H9 (cell line): ENCODE results near the gene TRAPPC8. TPM values are rescaled to one million over a fixed set of nuclear protein-coding genes. Genes with fewer than 3 reads are reported as not detected.
"Not testable (repeated sequence)": the region's sequence is repeated elsewhere in the genome, so short reads cannot be mapped to it uniquely, and the experiment has no call there.

Experiments used
- DNase-seq: peaks from one replicate; pipeline ENCODE4 v3.0.0-alpha.2; 2017
- H2AFZ ChIP-seq: one replicate; pipeline ENCODE4 v1.6.1; 2013; ENCODE audit warnings: mild to moderate bottlenecking, low read length, control low read depth, moderate library complexity
- H2AK5ac ChIP-seq: 2 replicates; pipeline ENCODE4 v1.6.1; 2013; ENCODE audit warnings: low read length, control low read depth, mixed read lengths; ENCODE audit not compliant: insufficient read length
- H2BK120ac ChIP-seq: one replicate; pipeline ENCODE4 v1.6.1; 2013; ENCODE audit warnings: low read depth, mild to moderate bottlenecking, low read length, control low read depth, inconsistent platforms; ENCODE audit not compliant: poor library complexity, severe bottlenecking
- H2BK12ac ChIP-seq: 2 replicates; pipeline ENCODE4 v1.6.1; 2013; ENCODE audit warnings: low read length, control low read depth, mixed read lengths, low read depth; ENCODE audit not compliant: insufficient read length
- H2BK15ac ChIP-seq: 2 replicates; pipeline ENCODE4 v1.6.1; 2013; ENCODE audit warnings: low read depth, low read length, control low read depth
- H2BK20ac ChIP-seq: one replicate; pipeline ENCODE4 v1.6.1; 2013; ENCODE audit warnings: low read depth, mild to moderate bottlenecking, low read length, control low read depth, inconsistent platforms; ENCODE audit not compliant: poor library complexity, severe bottlenecking
- H2BK5ac ChIP-seq: 2 replicates; pipeline ENCODE4 v1.6.1; 2013; ENCODE audit warnings: low read length, control low read depth, mixed read lengths; ENCODE audit not compliant: insufficient read length
- H3K14ac ChIP-seq: 2 replicates; pipeline ENCODE4 v1.6.1; 2013; ENCODE audit warnings: low read length, control low read depth; ENCODE audit not compliant: insufficient read depth
- H3K18ac ChIP-seq: 2 replicates; pipeline ENCODE4 v1.6.1; 2013; ENCODE audit warnings: low read depth, mild to moderate bottlenecking, mixed read lengths, low read length, control low read depth; ENCODE audit not compliant: insufficient read length
- H3K23ac ChIP-seq: 2 replicates; pipeline ENCODE4 v1.6.1; 2013; ENCODE audit warnings: low read length, control low read depth, mixed read lengths, low read depth; ENCODE audit not compliant: insufficient read length
- H3K23me2 ChIP-seq: 2 replicates; pipeline ENCODE4 v1.6.1; 2013; ENCODE audit warnings: low read depth, mild to moderate bottlenecking, mixed read lengths, low read length, control low read depth; ENCODE audit not compliant: insufficient read length, poor library complexity, severe bottlenecking
- H3K27ac ChIP-seq: 2 replicates; pipeline ENCODE4 v1.5.1; 2013; ENCODE audit warnings: low read length, control low read depth, mixed read lengths, low read depth; ENCODE audit not compliant: insufficient read length
- H3K27me3 ChIP-seq: 2 replicates; pipeline ENCODE4 v1.6.1; 2013; ENCODE audit warnings: low read length, control low read depth, inconsistent platforms; ENCODE audit not compliant: insufficient read depth
- H3K4ac ChIP-seq: 2 replicates; pipeline ENCODE4 v1.6.1; 2013; ENCODE audit warnings: low read depth, mild to moderate bottlenecking, control low read depth, inconsistent platforms, low read length, moderate library complexity
- H3K4me1 ChIP-seq: 2 replicates; pipeline ENCODE4 v1.6.1; 2013; ENCODE audit warnings: low read length, control low read depth, inconsistent platforms; ENCODE audit not compliant: insufficient read depth
- H3K4me2 ChIP-seq: 2 replicates; pipeline ENCODE4 v1.6.1; 2013; ENCODE audit warnings: low read length, control low read depth, mixed read lengths; ENCODE audit not compliant: insufficient read length, insufficient read depth
- H3K56ac ChIP-seq: 2 replicates; pipeline ENCODE4 v1.6.1; 2013; ENCODE audit warnings: low read depth, mild to moderate bottlenecking, mixed read lengths, low read length, control low read depth; ENCODE audit not compliant: insufficient read length
- H3K79me1 ChIP-seq: 2 replicates; pipeline ENCODE4 v1.6.1; 2013; ENCODE audit warnings: low read depth, mild to moderate bottlenecking, moderate library complexity, low read length, control low read depth, inconsistent platforms; ENCODE audit not compliant: insufficient read depth, poor library complexity, severe bottlenecking
- H3K79me2 ChIP-seq: 2 replicates; pipeline ENCODE4 v1.6.1; 2013; ENCODE audit warnings: low read length, control low read depth, inconsistent platforms; ENCODE audit not compliant: insufficient read depth
- H3K9ac ChIP-seq: 2 replicates; pipeline ENCODE4 v1.6.1; 2013; ENCODE audit warnings: low read length, control low read depth, mixed read lengths; ENCODE audit not compliant: insufficient read length; ENCODE audit errors: extremely low read depth
- H3K9me3 ChIP-seq: one replicate; pipeline ENCODE4 v1.6.1; 2013; ENCODE audit warnings: low read depth, low read length, inconsistent platforms; ENCODE audit not compliant: control insufficient read depth
- H3T11ph ChIP-seq: one replicate; pipeline ENCODE4 v1.6.1; 2013; ENCODE audit warnings: mild to moderate bottlenecking, low read length, control low read depth, inconsistent platforms
- H4K20me1 ChIP-seq: one replicate; pipeline ENCODE4 v1.6.1; 2013; ENCODE audit not compliant: control insufficient read depth, insufficient read length, insufficient read depth
- H4K5ac ChIP-seq: 2 replicates; pipeline ENCODE4 v1.6.1; 2013; ENCODE audit warnings: low read depth, mild to moderate bottlenecking, mixed read lengths, low read length, control low read depth; ENCODE audit not compliant: insufficient read length
- H4K8ac ChIP-seq: replicated peaks from 2 replicates; pipeline ENCODE4 v1.6.1; 2013; ENCODE audit warnings: low read length, control low read depth, mixed read lengths, low read depth; ENCODE audit not compliant: insufficient read length
- H4K91ac ChIP-seq: 2 replicates; pipeline ENCODE4 v1.6.1; 2013; ENCODE audit warnings: low read depth, mild to moderate bottlenecking, moderate library complexity, mixed read lengths, low read length, control low read depth; ENCODE audit not compliant: insufficient read length
- H3K27ac Mint-ChIP-seq, 3 experiments: 2 replicates in 2 of 3; 3 replicates in 1 of 3; pipeline ENCODE4 v1.8.0; 2020 to 2021; ENCODE audit warnings: mixed read lengths in 3 of 3, mild to moderate bottlenecking in 1 of 3, moderate library complexity in 1 of 3
- H3K27me3 Mint-ChIP-seq: 2 replicates; pipeline ENCODE4 v1.8.0; 2021; ENCODE audit warnings: low read depth, mild to moderate bottlenecking, moderate library complexity, mixed read lengths
- H3K36me3 Mint-ChIP-seq, 3 experiments: 2 replicates in 2 of 3; 3 replicates in 1 of 3; pipeline ENCODE4 v1.8.0; 2020 to 2021; ENCODE audit warnings: low read depth in 3 of 3, mixed read lengths in 3 of 3; ENCODE audit not compliant: insufficient read depth in 1 of 3
- H3K4me1 Mint-ChIP-seq, 2 experiments: 2 replicates each; pipeline ENCODE4 v1.8.0; 2020; ENCODE audit warnings: mixed read lengths in 2 of 2
- H3K4me3 Mint-ChIP-seq, 2 experiments: 2 replicates in 1 of 2; 3 replicates in 1 of 2; pipeline ENCODE4 v1.8.0; 2020 to 2021; ENCODE audit warnings: mild to moderate bottlenecking in 2 of 2, mixed read lengths in 2 of 2, moderate library complexity in 1 of 2
- H3K9me3 Mint-ChIP-seq, 2 experiments: 2 replicates in 1 of 2; 3 replicates in 1 of 2; pipeline ENCODE4 v1.8.0; 2020; ENCODE audit warnings: mild to moderate bottlenecking in 2 of 2, mixed read lengths in 2 of 2, moderate library complexity in 1 of 2
- WGBS: extraction: QIAGEN DNeasy Blood & Tissue Kit; methylation state at CpG from one replicate; pipeline ENCODE4 v1.1.7; 2013; ENCODE audit warnings: missing lambda C conversion rate, low lambda C conversion rate, mixed read lengths; ENCODE audit not compliant: insufficient read length; ENCODE audit errors: extremely low coverage; 5-methylcytosine and 5-hydroxymethylcytosine counted together
- total RNA-seq: library from RNA; stranded (reverse); gene quantifications from 2 replicates; pipeline ENCODE4 v1.2.1, GENCODE V29; 2021
- TF ChIP-seq, protein P1 (sequence below): fragments of 200-600 bp; sonication (generic); conservative IDR thresholded peaks from 3 replicates; pipeline ENCODE4 v1.8.0; 2021; ENCODE audit warnings: antibody characterized with exemption, mild to moderate bottlenecking

TRAPPC8 gene
- total RNA-seq, 1 experiment from 2014 or later = 40.4 TPM

DNA sequence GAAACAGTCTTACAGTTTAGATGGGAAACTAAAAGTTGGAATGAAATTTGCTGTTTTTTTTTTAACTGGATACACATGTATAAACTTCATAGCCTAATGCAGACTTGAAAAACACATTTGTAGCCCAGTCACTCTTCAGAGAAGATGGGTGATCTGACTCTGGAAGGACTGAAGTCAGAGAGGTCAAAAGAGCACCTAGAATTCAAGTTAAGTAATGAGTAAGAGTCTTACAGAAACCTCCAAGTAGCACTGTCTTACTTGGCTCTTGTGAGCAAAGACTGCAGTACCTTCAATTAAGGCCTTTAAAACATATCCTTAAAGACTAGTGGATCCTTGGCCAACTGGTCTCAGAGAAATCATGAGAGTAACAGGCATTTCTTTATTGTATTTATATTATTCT is 41.9 kb downstream of the TRAPPC8 start:
- Histone ChIP-seq H3K14ac (no peak overlapping the region), H2BK5ac (no peak overlapping the region), H3K23ac (no peak overlapping the region), H4K91ac (no peak overlapping the region), H2BK15ac (no peak overlapping the region), H2AFZ (no peak overlapping the region), H3K4ac (no peak overlapping the region), H3K23me2 (no peaks in the 10 kb centered on the region), H3K27me3 (no peaks in the 10 kb centered on the region), H2BK12ac (no peak overlapping the region), H3K27ac (no peak overlapping the region), H4K5ac (no peak overlapping the region), H3T11ph (no peak overlapping the region), H3K9me3 (no peaks in the 10 kb centered on the region), H4K8ac (no peak overlapping the region), H2BK120ac (no peak overlapping the region), H3K79me2 (no peaks in the 10 kb centered on the region), H3K79me1 (no peaks in the 10 kb centered on the region), H3K4me1 (no peaks in the 10 kb centered on the region), H2AK5ac (no peak overlapping the region), H2BK20ac (no peak overlapping the region), H3K4me2 (no peak overlapping the region), H3K56ac (no peak overlapping the region), H3K18ac (no peak overlapping the region), H3K9ac (no peak overlapping the region), H4K20me1 (no peaks in the 10 kb centered on the region)
- TF ChIP-seq, protein P1, sequence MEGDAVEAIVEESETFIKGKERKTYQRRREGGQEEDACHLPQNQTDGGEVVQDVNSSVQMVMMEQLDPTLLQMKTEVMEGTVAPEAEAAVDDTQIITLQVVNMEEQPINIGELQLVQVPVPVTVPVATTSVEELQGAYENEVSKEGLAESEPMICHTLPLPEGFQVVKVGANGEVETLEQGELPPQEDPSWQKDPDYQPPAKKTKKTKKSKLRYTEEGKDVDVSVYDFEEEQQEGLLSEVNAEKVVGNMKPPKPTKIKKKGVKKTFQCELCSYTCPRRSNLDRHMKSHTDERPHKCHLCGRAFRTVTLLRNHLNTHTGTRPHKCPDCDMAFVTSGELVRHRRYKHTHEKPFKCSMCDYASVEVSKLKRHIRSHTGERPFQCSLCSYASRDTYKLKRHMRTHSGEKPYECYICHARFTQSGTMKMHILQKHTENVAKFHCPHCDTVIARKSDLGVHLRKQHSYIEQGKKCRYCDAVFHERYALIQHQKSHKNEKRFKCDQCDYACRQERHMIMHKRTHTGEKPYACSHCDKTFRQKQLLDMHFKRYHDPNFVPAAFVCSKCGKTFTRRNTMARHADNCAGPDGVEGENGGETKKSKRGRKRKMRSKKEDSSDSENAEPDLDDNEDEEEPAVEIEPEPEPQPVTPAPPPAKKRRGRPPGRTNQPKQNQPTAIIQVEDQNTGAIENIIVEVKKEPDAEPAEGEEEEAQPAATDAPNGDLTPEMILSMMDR = no peak
- Mint-ChIP-seq H3K9me3 (no peaks in the 10 kb centered on the region), H3K4me3 (no peak overlapping the region), H3K4me1 (no peaks in the 10 kb centered on the region), H3K27ac (no peak overlapping the region), H3K27me3 (no peaks in the 10 kb centered on the region), H3K36me3 (peaks cover 10 to 69% (median 47%) of the 10 kb centered on the region in 3 experiments; a peak in 6 of 7 replicates)
- no peak for DNase-seq

DNA sequence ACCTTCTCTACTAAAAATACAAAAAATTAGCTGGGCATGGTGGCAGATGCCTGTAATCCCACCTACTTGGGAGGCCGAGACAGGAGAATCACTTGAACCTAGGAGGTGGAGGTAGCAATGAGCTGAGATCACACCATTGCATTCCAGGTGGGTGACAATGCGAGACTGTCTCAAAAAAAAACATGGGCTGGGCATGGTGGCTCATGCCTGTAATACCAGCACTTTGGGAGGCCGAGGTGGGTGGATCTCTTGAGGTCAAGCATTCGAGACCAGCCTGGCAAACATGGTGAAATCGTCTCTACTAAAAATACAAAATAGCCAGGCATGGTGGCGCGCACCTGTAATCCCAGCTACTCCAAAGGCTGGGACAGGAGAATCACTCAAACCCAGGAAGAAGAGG is 43.2 kb downstream of the TRAPPC8 start:
- not testable (repeated sequence) for H3K9me3 ChIP-seq, H3K27ac ChIP-seq, H3K14ac ChIP-seq, H3K79me2 ChIP-seq, H2BK5ac ChIP-seq, H3K23me2 ChIP-seq, H2BK120ac ChIP-seq, H2AFZ ChIP-seq, H3K27me3 Mint-ChIP-seq, H2BK20ac ChIP-seq, H4K91ac ChIP-seq, H3K27me3 ChIP-seq, H3K27ac Mint-ChIP-seq, H3K56ac ChIP-seq, H2AK5ac ChIP-seq, H3K4me1 Mint-ChIP-seq, H3K4me3 Mint-ChIP-seq, H3T11ph ChIP-seq, H3K23ac ChIP-seq, H3K4ac ChIP-seq, H3K9me3 Mint-ChIP-seq, DNase-seq, H3K4me2 ChIP-seq, H3K18ac ChIP-seq, H3K9ac ChIP-seq, H4K20me1 ChIP-seq, H3K4me1 ChIP-seq, H3K79me1 ChIP-seq, H2BK15ac ChIP-seq, H2BK12ac ChIP-seq, H4K5ac ChIP-seq, H4K8ac ChIP-seq
- H3K36me3 Mint-ChIP-seq = peaks cover 10 to 66% (median 53%) of the 10 kb centered on the region in 3 experiments; a peak in 6 of 7 replicates
- WGBS = no CpG with 5 or more reads among the region's 7 CpGs
